Transverse colon (tissue), 4 donors: ENCODE measurements around the gene ELP4. TPM values are rescaled to one million over a fixed set of nuclear protein-coding genes. Genes with fewer than 3 reads are reported as not detected.

Source experiments
- DNase-seq: peaks from one replicate; pipeline ENCODE4 v3.0.0-alpha.2; 2019
- H3K27ac ChIP-seq, 4 donors: fragments of 200-600 bp; sonication (generic); 2 replicates each; pipeline ENCODE4 v1.5.1; 2016 to 2018; ENCODE audit warnings: inconsistent platforms in 4 of 4
- H3K27me3 ChIP-seq: fragments of 200-600 bp; sonication (generic); 2 replicates; pipeline ENCODE4 v1.5.1; 2017; ENCODE audit warnings: inconsistent platforms
- H3K36me3 ChIP-seq, 4 donors: fragments of 200-600 bp; sonication (generic); 2 replicates each; pipeline ENCODE4 v1.5.1; 2017 to 2019; ENCODE audit warnings: inconsistent platforms in 4 of 4
- H3K4me1 ChIP-seq, 4 donors: fragments of 200-600 bp; sonication (generic); 2 replicates each; pipeline ENCODE4 v1.5.1; 2017 to 2020; ENCODE audit warnings: inconsistent platforms in 4 of 4
- H3K4me3 ChIP-seq, 4 donors: fragments of 200-600 bp; sonication (generic); 1 replicate in 1 of 4; 2 replicates in 3 of 4; pipeline versions ENCODE4 v1.5.1 to v1.6.1; 2017 to 2019; ENCODE audit warnings: inconsistent platforms in 4 of 4
- H3K9me3 ChIP-seq, 2 donors: fragments of 200-600 bp; sonication (generic); 2 replicates each; pipeline ENCODE4 v1.5.1; 2017 to 2019; ENCODE audit warnings: inconsistent platforms in 2 of 2
- CTCF ChIP-seq, 5 experiments: fragments of 200-600 bp in 3 of 5; fragments of 450-650 bp in 2 of 5; sonication (generic) in 3 of 5; IDR thresholded peaks; 1 replicate in 2 of 5; 2 replicates in 3 of 5; pipeline ENCODE4 v1.5.1; 2016 to 2017; ENCODE audit warnings: antibody characterized with exemption in 5 of 5, inconsistent platforms in 3 of 5, mild to moderate bottlenecking in 2 of 5, moderate library complexity in 1 of 5
- EP300 ChIP-seq: sonication (generic); formaldehyde crosslinking; IDR thresholded peaks from one replicate; pipeline ENCODE4 v1.6.1; 2017; ENCODE audit warnings: antibody characterized with exemption, low read depth
- POLR2A ChIP-seq: fragments of 450-650 bp; IDR thresholded peaks from one replicate; pipeline ENCODE4 v1.6.1; 2016; ENCODE audit warnings: antibody characterized with exemption, mild to moderate bottlenecking, moderate library complexity
- POLR2AphosphoS5 ChIP-seq, 3 donors: sonication (generic); formaldehyde crosslinking; IDR thresholded peaks; one replicate each; pipeline ENCODE4 v1.6.1; 2016; ENCODE audit warnings: antibody characterized with exemption in 3 of 3
- WGBS, 2 donors: methylation state at CpG; one replicate each; pipeline ENCODE4 v1.1.5; 2018; ENCODE audit warnings: low coverage in 1 of 2; 5-methylcytosine and 5-hydroxymethylcytosine counted together
- in situ Hi-C, 4 donors: fragments of 200-750 bp; cut with MboI; loops; one replicate each; pipeline versions ENCODE4 v1.15.0 to v1.15.1; 2017; ENCODE audit warnings: low sequenced_read_pairs in 3 of 4, low pct_ligation_motif_present in 1 of 4, low pct_unique_long_range_greater_than_20kb in 1 of 4
- intact Hi-C: fragments of 100-400 bp; cut with DNase I; formaldehyde crosslinking; loops from one replicate; pipeline ENCODE4 v1.15.1; 2023; ENCODE audit warnings: low total_unique reads
- total RNA-seq, 4 donors: library from RNA; depleted of rRNA; stranded (reverse); fragments of >200 nt; gene quantifications; one replicate each; pipeline ENCODE4 v1.1.0, GENCODE V29; 2016

ELP4 gene
- total RNA-seq, 4 donors from 2014 or later, result 14.2 to 46.4 (median 23.6) TPM

- in situ Hi-C loops (no loop called here), intact Hi-C loops (no loop called here)
- Histone ChIP-seq H3K4me1 (no peaks in the 10 kb centered on the region), H3K9me3 (no peaks in the 10 kb centered on the region), H3K4me3 (no peak overlapping the region), H3K36me3 (no peaks in the 10 kb centered on the region), H3K27ac (no peak overlapping the region), H3K27me3 (no peaks in the 10 kb centered on the region)
- TF ChIP-seq POLR2A (no peak), EP300 (no peak), POLR2AphosphoS5 (IDR thresholded peaks at IDR 0.05) (no peak), CTCF (IDR thresholded peaks at IDR 0.05) (no peak)
- DNase-seq, result no peak
Observed at GRCh38 chr11:31763296-31763695, 253.7 kb downstream of the ELP4 start.

GRCh38 chr11:31764261-31764660, 254.7 kb downstream of the ELP4 start:
- no peaks in the 10 kb centered on the region for H3K27me3 ChIP-seq
- H3K36me3 ChIP-seq, result no peaks in the 10 kb centered on the region
- WGBS, 2 donors, result 89 to 91% methylated on average over 5 of the region's 5 CpGs
- intact Hi-C loops (no loop called here), in situ Hi-C loops (no loop called here)
- no peak for DNase-seq
- no peaks in the 10 kb centered on the region for H3K4me1 ChIP-seq
- H3K27ac ChIP-seq, result no peak overlapping the region
- H3K9me3 ChIP-seq, result no peaks in the 10 kb centered on the region
- no peak for TF ChIP-seq EP300
- no peak for TF ChIP-seq POLR2AphosphoS5 (IDR thresholded peaks at IDR 0.05)
- no peak for TF ChIP-seq CTCF (IDR thresholded peaks at IDR 0.05)
- no peak for TF ChIP-seq POLR2A
- no peak overlapping the region for H3K4me3 ChIP-seq

GRCh38 chr11:31764766-31765165, 255.2 kb downstream of the ELP4 start:
- Histone ChIP-seq H3K36me3 (no peaks in the 10 kb centered on the region), H3K4me1 (no peaks in the 10 kb centered on the region), H3K9me3 (no peaks in the 10 kb centered on the region), H3K27ac (no peak overlapping the region), H3K4me3 (no peak overlapping the region), H3K27me3 (no peaks in the 10 kb centered on the region)
- in situ Hi-C loops, result no loop called here
- 85 to 89% methylated on average over 3 to 5 of the region's 5 CpGs for WGBS, 2 donors
- TF ChIP-seq POLR2A (no peak), EP300 (no peak), POLR2AphosphoS5 (IDR thresholded peaks at IDR 0.05) (no peak)
- no peak for DNase-seq
- intact Hi-C loops, result no loop called here

GRCh38 chr11:31767066-31767465, 257.5 kb downstream of the ELP4 start:
- Histone ChIP-seq H3K4me3 (no peak overlapping the region), H3K4me1 (no peaks in the 10 kb centered on the region), H3K27me3 (no peaks in the 10 kb centered on the region), H3K36me3 (no peaks in the 10 kb centered on the region), H3K9me3 (no peaks in the 10 kb centered on the region), H3K27ac (no peak overlapping the region)
- in situ Hi-C loops (no loop called here), intact Hi-C loops (no loop called here)
- TF ChIP-seq EP300 (no peak), POLR2AphosphoS5 (IDR thresholded peaks at IDR 0.05) (no peak), CTCF (IDR thresholded peaks at IDR 0.05) (no peak), POLR2A (no peak)
- no peak for DNase-seq
- 92 to 93% methylated on average over 3 of the region's 3 CpGs for WGBS, 2 donors

- no peak for TF ChIP-seq CTCF (IDR thresholded peaks at IDR 0.05)
- TF ChIP-seq EP300, result no peak
- no peak for TF ChIP-seq POLR2AphosphoS5 (IDR thresholded peaks at IDR 0.05)
- TF ChIP-seq POLR2A, result no peak
- Histone ChIP-seq H3K27ac (no peak overlapping the region), H3K4me1 (no peaks in the 10 kb centered on the region), H3K27me3 (no peaks in the 10 kb centered on the region), H3K36me3 (no peaks in the 10 kb centered on the region), H3K9me3 (no peaks in the 10 kb centered on the region), H3K4me3 (no peak overlapping the region)
- intact Hi-C loops (no loop called here), in situ Hi-C loops (no loop called here)
- DNase-seq, result no peak
- 95 to 100% methylated on average over 2 of the region's 2 CpGs for WGBS, 2 donors
Observed at GRCh38 chr11:31767685-31768084, 258.1 kb downstream of the ELP4 start.
